Activated CD8-positive, alpha-beta memory T cell treated with anti-CD3 and anti-CD28 coated beads for 36 hours (primary cell): ENCODE measurements around the gene SPPL3. TPM values are rescaled to one million over a fixed set of nuclear protein-coding genes. Genes with fewer than 3 reads are reported as not detected.
"Not testable (repeated sequence)": the region's sequence is repeated elsewhere in the genome, so short reads cannot be mapped to it uniquely, and the experiment has no call there.

Source experiments
- CTCF ChIA-PET: fragments of 350-600 bp; sonication (Branson Sonifier 250); formaldehyde crosslinking; loops from one replicate; lab custom pipeline; 2021; ENCODE audit warnings: antibody characterized with exemption; lab: Charles Lee
- POLR2A ChIA-PET: fragments of 350-600 bp; sonication (Branson Sonifier 250); formaldehyde crosslinking; loops from one replicate; lab custom pipeline; 2021; ENCODE audit warnings: antibody characterized with exemption; lab: Charles Lee
- total RNA-seq, 2 experiments: library from RNA; stranded (reverse); gene quantifications; one replicate each; pipeline ENCODE4 v1.2.3, GENCODE V29; 2021

SPPL3 gene
- total RNA-seq, 2 experiments from 2014 or later = 30.6 to 31.0 TPM

GRCh38 chr12:120925740-120926563, 21.8 kb upstream of the SPPL3 start:
- CTCF ChIA-PET = no interaction called here
- POLR2A ChIA-PET = interaction anchor here (0.6 kb wide), 1 partner anchor 179 kb away, joined by 3 read pairs; no protein-coding TSS in a partner anchor

GRCh38 chr12:120922279-120922678, 18.1 kb upstream of the SPPL3 start:
- ChIA-PET POLR2A (no interaction called here), CTCF (no interaction called here)

- POLR2A ChIA-PET = no interaction called here
Observed at GRCh38 chr12:120921637-120922036, 17.5 kb upstream of the SPPL3 start.

GRCh38 chr12:120920178-120920577, 16.0 kb upstream of the SPPL3 start:
- POLR2A ChIA-PET = no interaction called here

More at GRCh38 chr12:120921637-120922036, 17.5 kb upstream of the SPPL3 start:
- CTCF ChIA-PET = interaction anchor here (0.6 kb wide), 1 partner anchor 296 kb away, joined by 3 read pairs; no protein-coding TSS in a partner anchor

GRCh38 chr12:120917748-120918147, 13.6 kb upstream of the SPPL3 start:
- POLR2A ChIA-PET = no interaction called here
- CTCF ChIA-PET = no interaction called here

More at GRCh38 chr12:120920178-120920577, 16.0 kb upstream of the SPPL3 start:
- CTCF ChIA-PET = no interaction called here

- ChIA-PET POLR2A (no interaction called here), CTCF (no interaction called here)
Observed at GRCh38 chr12:120916561-120916960, 12.4 kb upstream of the SPPL3 start.

GRCh38 chr12:120914794-120915193, 10.6 kb upstream of the SPPL3 start:
- POLR2A ChIA-PET = no interaction called here

GRCh38 chr12:120909633-120910298, 5.6 kb upstream of the SPPL3 start:
- CTCF ChIA-PET = interaction anchor here (0.8 kb wide), 1 partner anchor 75 kb away, joined by 3 read pairs; no protein-coding TSS in a partner anchor
- POLR2A ChIA-PET = interaction anchor here (0.6 to 0.7 kb wide), 2 partner anchors 709 to 1116 kb away, joined by 3 to 6 read pairs; partner anchors contain the start of gene RPLP0

More at GRCh38 chr12:120914794-120915193, 10.6 kb upstream of the SPPL3 start:
- CTCF ChIA-PET = interaction anchor here (0.6 kb wide), 1 partner anchor 253 kb away, joined by 3 read pairs; no protein-coding TSS in a partner anchor

- CTCF ChIA-PET = interaction anchor here (0.6 to 1.7 kb wide), 4 partner anchors 11 to 780 kb away, joined by 3 to 4 read pairs (median 3); no protein-coding TSS in a partner anchor
- POLR2A ChIA-PET = interaction anchor here (0.6 kb wide), 1 partner anchor 409 kb away, joined by 3 read pairs; no protein-coding TSS in a partner anchor
Observed at GRCh38 chr12:120905856-120906384, 1.8 kb upstream of the SPPL3 start.

GRCh38 chr12:120903412-120904196, 554 bp downstream of the SPPL3 start:
- CTCF ChIA-PET = interaction anchor here (1.2 to 1.5 kb wide), 2 partner anchors 35 to 68 kb away, joined by 3 to 4 read pairs; no protein-coding TSS in a partner anchor
- POLR2A ChIA-PET = interaction anchor here (1.0 to 1.3 kb wide), 3 partner anchors 56 to 254 kb away, joined by 3 read pairs; no protein-coding TSS in a partner anchor

GRCh38 chr12:120902846-120903411, 1.2 kb downstream of the SPPL3 start:
- ChIA-PET POLR2A (interaction anchor here (1.1 to 1.3 kb wide), 2 partner anchors 55 to 190 kb away, joined by 3 read pairs; no protein-coding TSS in a partner anchor), CTCF (interaction anchor here (1.0 to 1.2 kb wide), 2 partner anchors 69 to 90 kb away, joined by 3 to 4 read pairs; no protein-coding TSS in a partner anchor)

- ChIA-PET CTCF (interaction anchor here (0.6 to 0.7 kb wide), 2 partner anchors 62 to 1733 kb away, joined by 3 read pairs; no protein-coding TSS in a partner anchor), POLR2A (no interaction called here)
Observed at GRCh38 chr12:120901818-120902217, 2.3 kb downstream of the SPPL3 start.

- POLR2A ChIA-PET, CTCF ChIA-PET: not testable (repeated sequence)
Observed at GRCh38 chr12:120901101-120901500, 3.1 kb downstream of the SPPL3 start.

- CTCF ChIA-PET = interaction anchor here (1.3 kb wide), 1 partner anchor 10 kb away, joined by 3 read pairs; no protein-coding TSS in a partner anchor
- POLR2A ChIA-PET = no interaction called here
Observed at GRCh38 chr12:120895532-120895931, 8.6 kb downstream of the SPPL3 start.

GRCh38 chr12:120892265-120892664, 11.9 kb downstream of the SPPL3 start:
- CTCF ChIA-PET = no interaction called here
- POLR2A ChIA-PET = no interaction called here

GRCh38 chr12:120890963-120891362, 13.2 kb downstream of the SPPL3 start:
- ChIA-PET POLR2A (no interaction called here), CTCF (interaction anchor here (0.7 kb wide), 1 partner anchor 203 kb away, joined by 3 read pairs; no protein-coding TSS in a partner anchor)

- ChIA-PET POLR2A (no interaction called here), CTCF (interaction anchor here (0.5 to 1.0 kb wide), 3 partner anchors 9 to 908 kb away, joined by 3 read pairs; no protein-coding TSS in a partner anchor)
Observed at GRCh38 chr12:120887253-120888043, 16.7 kb downstream of the SPPL3 start.
